Measurements from ENCODE around the gene CCDC12. TPM values are rescaled to one million over a fixed set of nuclear protein-coding genes. Genes with fewer than 3 reads are reported as not detected.

The CCDC12 gene
- total and polyA plus RNA-seq, 9 of the 15 experiments (the other 6 are each of a cell fraction or from before 2014, with no cell fraction given) = 8.9 to 201 (median 86.9) TPM

GRCh38 chr3:46947981-46948791, 28.4 kb downstream of the CCDC12 start (continued):
- TF ChIP-seq E4F1 (CRISPR knock-in tag; IDR thresholded peaks at IDR 0.05; ENCODE audit: borderline replicate concordance) = no peak
- TF ChIP-seq TEAD1 (CRISPR knock-in tag; IDR thresholded peaks at IDR 0.05) = no peak
- peak; percentile 77 to 82 for TF ChIP-seq FOXA3 (CRISPR knock-in tag; conservative IDR thresholded peaks at IDR 0.05 in 1 of 2, IDR thresholded peaks at IDR 0.05 in 1 of 2)
- TF ChIP-seq HINFP (tag; conservative IDR thresholded peaks at IDR 0.05; ENCODE audit: low read depth) = no peak; the same call in 1 of the 2 replicates
- peak; percentile 11; the same call in 1 of the 2 replicates for TF ChIP-seq ZBTB12 (CRISPR knock-in tag; IDR thresholded peaks at IDR 0.05)
- TF ChIP-seq ZBTB8A (IDR thresholded peaks at IDR 0.05; ENCODE audit: partially characterized antibody) = no peak
- TF ChIP-seq TRIM24 (IDR thresholded peaks at IDR 0.05) = peak in 1 of 2 experiments; percentile 53; a peak in 1 of 4 replicates
- no peak for TF ChIP-seq ZNF12 (CRISPR knock-in tag; IDR thresholded peaks at IDR 0.05)
- TF ChIP-seq FOXA1 (IDR thresholded peaks at IDR 0.05; ENCODE audit: borderline replicate concordance) = no peak
- TF ChIP-seq DACH1 (IDR thresholded peaks at IDR 0.05; ENCODE audit: partially characterized antibody) = no peak
- peak; percentile 100 for TF ChIP-seq HMBOX1 (IDR thresholded peaks at IDR 0.05)
- peak; percentile 26; the same call in 1 of the 2 replicates for TF ChIP-seq PML (IDR thresholded peaks at IDR 0.05; ENCODE audit: low read length)
- 0 out of 2 replicates have a peak, but pooled peaks have one; percentile 60 for TF ChIP-seq KDM2B (CRISPR knock-in tag; IDR thresholded peaks at IDR 0.05)
- no peak for TF ChIP-seq MXI1 (IDR thresholded peaks at IDR 0.05; ENCODE audit: low read depth, low read length)
- TF ChIP-seq GABPA (tag; conservative IDR thresholded peaks at IDR 0.05; ENCODE audit: low read depth) = peak; percentile 32; the same call in 1 of the 2 replicates
- peak; percentile 68 for TF ChIP-seq BRD9 (IDR thresholded peaks at IDR 0.05; ENCODE audit: low read depth, partially characterized antibody)
- no peak for TF ChIP-seq POLR3G (IDR thresholded peaks at IDR 0.05; ENCODE audit: extremely low read depth, insufficient read length, insufficient replicate concordance)
- TF ChIP-seq WHSC1 (IDR thresholded peaks at IDR 0.05; ENCODE audit: low read length) = no peak
- peak; percentile 47; the same call in 1 of the 2 replicates for TF ChIP-seq MITF (IDR thresholded peaks at IDR 0.05)
- TF ChIP-seq RNF2 (IDR thresholded peaks at IDR 0.05) = peak; percentile 35; the same call in 1 of the 2 replicates
